Activated CD4-positive, CD25-positive, alpha-beta regulatory T cell treated with anti-CD3 and anti-CD28 coated beads, Interleukin-2, amount 50 U/mL, for 72 hours (primary cell): ENCODE results near the gene KRT74.

Experiments
- DNase-seq: peaks from one replicate; pipeline ENCODE4 v3.0.0; 2021

Gene KRT74

GRCh38 chr12:52533686-52534470 is 39.8 kb downstream of the KRT74 start:
- no peak for DNase-seq

GRCh38 chr12:52532636-52533035 is 41.0 kb downstream of the KRT74 start:
- no peak for DNase-seq

- DNase-seq = no peak
Observed at GRCh38 chr12:52531566-52532300, 41.9 kb downstream of the KRT74 start.

GRCh38 chr12:52530905-52531304 is 42.7 kb downstream of the KRT74 start:
- no peak for DNase-seq

DNA sequence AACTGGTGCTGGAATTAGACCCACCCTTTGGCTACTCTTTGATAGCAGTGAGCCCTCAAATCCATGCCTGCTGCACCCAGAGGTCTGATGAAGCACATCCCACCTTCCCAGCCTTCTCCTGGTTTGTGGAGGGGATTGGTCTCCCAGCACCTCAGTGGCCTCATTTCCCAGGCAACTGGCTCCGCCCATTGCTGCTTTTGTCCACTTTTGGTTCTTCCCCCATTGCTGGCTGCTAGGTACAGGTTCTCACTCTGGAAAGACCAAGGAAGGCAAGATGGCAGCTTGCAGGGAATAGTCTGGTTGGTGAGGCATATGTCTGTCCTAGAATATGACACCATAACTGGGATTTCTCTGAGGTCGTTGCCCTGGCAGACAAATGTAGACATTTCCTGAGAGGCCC is 43.3 kb downstream of the KRT74 start:
- DNase-seq = no peak

DNA sequence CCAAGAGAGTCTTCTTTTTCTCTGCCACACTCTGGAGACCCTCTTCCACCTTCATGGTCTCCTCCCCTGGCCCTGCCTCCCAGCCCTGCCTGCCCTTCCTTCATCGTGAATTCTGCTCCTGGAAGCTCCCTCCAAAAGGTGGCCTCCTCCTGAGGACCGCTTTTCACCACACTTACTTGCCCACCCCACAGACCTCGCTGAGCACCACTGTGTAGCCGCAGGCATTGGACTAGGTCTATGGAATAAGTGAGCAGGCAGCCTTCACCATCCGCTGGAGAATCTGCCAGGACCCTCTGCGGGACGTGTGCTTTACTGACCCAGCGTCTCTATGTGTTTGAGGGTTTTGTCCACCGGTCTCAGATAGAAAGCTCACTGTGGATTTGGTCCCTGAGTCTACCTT is 43.8 kb downstream of the KRT74 start:
- DNase-seq = no peak

- no peak for DNase-seq
Observed at GRCh38 chr12:52529417-52529816, 44.2 kb downstream of the KRT74 start.

- no peak for DNase-seq
Observed at GRCh38 chr12:52528641-52529143, 45.0 kb downstream of the KRT74 start.

GRCh38 chr12:52527121-52527800 is 46.4 kb downstream of the KRT74 start:
- no peak for DNase-seq

- DNase-seq = no peak
Observed at GRCh38 chr12:52526511-52526951, 47.1 kb downstream of the KRT74 start.

GRCh38 chr12:52525661-52526499 is 47.8 kb downstream of the KRT74 start:
- no peak for DNase-seq

DNA sequence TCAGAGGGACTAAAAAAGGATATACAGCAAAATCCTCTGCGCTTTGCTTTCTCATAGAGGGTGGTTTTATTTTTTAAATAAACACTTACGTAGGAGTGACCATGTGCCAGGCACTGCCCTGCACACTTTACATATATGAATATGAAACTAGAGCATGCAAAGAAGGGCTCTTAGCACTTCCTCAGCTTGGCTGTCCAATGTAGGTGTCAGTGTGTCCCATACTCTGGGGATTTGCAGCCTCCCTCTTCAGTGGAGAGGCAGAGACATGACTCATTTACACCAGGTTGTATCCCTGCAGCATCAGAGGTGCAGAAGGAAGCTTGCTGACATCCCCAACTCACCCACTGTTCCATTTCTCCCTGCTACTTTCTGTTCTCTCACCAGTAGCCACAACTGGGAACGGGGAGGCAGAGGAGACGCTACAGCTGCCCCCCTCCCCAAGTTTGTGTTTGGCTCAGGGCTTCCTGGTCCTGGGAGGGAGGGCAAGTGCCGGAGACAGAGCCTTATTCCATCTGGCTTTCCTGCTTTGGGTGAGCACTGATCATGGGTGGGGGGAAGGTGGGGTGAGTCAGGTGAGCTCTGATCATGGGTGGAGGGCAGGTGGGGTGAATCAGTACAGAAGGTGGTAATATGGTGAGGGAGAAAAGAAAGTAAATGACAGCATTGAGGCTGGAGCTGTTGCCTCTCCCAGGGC is 48.6 kb downstream of the KRT74 start:
- DNase-seq = no peak

DNA sequence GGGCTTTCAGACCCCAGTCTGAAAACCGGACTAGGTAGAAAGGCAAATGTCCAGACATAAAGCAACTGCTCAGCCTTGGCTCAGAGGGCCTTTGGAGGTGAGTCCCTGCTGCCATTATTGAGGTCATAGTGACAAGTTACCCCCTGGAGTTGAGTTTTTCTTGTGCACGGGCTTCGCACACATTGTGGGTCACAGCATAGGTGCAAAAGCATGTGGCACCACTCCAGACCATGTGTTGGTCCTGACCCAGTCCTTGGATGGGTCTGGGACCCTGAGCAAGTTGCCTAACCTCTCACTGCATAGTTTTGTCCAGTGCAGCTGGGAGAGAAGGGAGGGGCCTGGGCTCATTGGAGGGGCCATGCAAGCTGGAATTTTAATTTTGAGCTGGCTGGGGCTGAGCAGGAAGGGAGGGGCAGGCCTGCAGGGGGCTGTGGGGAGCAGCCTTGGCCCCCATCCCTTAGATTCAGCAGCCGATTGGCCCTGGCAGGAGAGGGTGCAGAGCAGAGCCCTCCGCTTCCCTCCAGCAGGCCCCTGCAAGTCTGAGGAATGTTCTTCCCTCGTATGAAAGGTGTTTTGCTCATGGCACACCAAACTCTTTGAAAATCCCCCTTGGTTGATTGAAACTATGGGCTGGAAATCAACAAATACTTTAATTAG is 49.3 kb downstream of the KRT74 start:
- DNase-seq = no peak

DNA sequence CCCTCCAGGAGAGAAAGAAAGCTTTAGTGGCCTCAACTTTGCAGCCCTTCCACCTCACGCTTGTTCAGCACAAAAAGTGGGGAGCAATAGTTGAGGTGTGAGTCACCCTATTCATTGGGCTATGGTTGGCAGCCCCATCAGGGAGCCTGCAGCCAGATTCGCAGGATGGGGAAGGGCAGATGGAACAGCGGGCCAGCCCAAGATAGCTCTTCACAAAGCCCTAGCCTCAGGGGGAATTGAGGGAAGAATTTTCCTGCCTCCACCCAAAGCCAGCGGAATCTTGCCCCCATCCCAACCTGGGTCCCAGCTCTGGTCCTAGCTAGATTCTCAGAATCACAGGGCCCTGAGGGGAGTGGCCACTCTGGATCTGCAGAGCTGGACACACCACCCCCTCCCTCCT is 49.8 kb downstream of the KRT74 start:
- DNase-seq = no peak

DNA sequence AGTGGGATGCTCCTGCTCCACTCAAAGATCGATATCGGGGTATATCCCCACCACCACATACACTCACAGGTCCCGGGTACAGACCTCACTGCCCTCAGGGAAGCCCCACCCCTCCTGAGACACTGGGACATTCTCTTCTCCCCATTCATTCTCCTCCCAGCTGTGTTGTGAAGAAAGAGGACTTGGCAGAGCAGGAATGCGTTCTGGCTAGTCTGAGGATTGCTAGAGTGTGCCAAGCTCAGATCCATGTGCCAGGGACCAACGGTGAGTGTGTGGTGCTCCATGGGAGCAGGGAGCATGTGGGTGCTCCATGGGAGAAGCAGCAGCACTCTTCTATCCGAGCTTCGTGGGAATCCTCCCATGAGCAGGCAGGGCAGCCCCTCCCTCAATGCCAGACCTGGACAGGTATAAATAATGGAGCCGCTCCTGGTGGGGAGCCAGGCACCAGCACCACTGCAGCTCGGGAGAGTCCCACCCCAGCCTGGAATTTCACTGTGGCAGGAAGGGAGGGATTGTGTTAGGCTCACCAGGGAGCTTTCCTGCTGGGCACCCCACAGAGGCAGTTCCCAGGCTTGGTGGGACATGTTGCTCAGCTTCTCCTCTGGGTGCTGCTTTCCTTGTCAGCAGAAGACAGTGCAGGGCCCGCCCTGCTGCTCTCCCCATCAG is 51.2 kb downstream of the KRT74 start:
- no peak for DNase-seq

DNA sequence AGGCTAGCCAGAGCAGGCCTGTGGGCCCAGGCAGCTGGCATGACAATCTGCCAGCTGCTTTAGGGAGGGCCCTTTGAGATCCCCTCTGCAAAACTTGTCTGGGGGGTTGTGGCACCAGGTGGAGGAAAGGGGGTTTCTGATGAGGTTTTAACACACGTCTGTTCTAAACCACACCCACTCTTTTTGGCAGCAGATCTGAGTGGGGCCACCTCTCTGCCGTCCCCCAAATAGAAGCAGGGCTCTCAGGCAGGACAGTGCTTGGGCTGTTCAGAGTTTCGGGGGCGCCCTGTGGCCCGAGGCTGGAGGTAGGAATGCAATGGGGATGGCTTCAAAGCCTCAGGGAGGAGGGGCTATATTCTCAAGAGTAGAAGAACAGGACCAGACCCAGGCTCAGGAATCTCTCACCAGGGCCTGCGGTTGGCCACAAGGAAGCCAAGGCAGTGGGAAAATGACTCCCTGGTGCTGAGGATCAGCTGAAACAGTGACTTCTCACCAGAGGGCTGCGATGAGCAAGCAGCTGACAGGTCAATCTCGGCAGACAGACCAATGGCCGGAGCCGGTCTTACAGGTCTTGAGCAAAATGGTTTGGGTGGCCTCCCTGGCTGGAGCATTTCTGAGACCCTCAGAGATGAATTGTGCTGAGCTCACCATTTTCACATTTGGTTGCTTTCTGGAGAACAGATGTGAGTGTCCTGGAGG is 51.9 kb downstream of the KRT74 start:
- DNase-seq = no peak

DNA sequence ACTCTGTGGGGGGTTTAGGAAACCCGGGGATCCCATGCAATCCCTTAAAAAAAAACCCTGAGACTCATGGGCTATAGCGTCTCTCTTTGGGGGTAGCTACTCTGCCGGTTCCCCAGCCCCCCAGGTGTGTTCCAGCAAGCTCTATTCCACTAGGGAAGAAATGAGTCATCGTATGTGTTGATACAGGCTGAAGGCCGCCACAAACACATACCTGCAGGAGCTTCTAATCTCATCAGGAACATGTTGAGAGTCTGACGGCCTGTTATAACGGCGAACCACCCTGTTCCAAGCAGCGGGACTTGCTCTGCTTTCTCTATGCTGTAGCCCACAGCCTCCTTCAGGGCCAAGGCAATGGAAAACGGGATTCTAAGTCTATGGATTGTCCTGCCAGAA is 52.5 kb downstream of the KRT74 start:
- no peak for DNase-seq

DNA sequence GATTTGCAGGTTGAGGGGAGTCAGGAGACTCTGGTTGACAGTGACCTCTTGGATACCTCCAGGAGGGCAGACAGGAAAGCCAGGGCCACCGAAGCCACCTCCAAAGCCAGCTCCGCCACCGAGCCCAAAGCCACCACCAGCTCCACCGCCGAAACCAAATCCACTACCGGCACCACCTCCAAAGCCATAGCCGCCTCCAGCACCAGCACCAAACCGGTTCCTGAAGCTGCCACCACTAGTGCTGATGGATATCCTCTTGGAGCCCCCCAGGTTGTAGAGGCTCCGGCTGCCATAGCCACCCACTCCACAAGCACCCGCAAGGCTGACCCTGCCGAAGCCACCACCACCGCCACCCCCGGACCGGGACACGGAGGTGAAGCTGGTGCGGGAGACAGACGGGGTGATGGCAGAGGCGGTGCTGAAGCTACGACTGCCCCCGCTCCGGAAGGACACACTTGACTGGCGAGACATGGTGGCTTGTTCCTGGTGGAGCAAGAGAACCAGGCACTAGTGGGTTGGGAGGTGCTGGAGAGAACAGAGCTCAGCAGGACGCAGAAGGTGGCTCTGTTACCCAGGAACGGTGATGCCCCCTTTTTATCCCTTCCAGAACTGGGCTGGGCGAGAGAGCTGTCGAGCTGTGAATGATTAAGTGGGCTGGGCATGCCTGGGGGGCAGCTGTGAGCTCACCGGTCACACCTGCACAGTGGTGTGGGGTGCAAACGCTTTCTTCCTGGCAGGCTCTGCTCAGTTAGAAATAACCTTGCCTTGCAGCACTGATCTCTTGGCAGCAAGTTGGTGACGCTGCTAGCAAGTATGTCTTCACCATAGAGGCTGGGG is 53.6 kb downstream of the KRT74 start, which contains the start of gene KRT5:
Gene KRT5 (minus strand): TSS at position 569 of the 837 bp plus-strand sequence. CDS start 98 bp downstream, at position 471.
- no peak for DNase-seq

GRCh38 chr12:52519387-52519703 is 54.3 kb downstream of the KRT74 start:
- no peak for DNase-seq
